HG03442 (cell line): ENCODE data around the gene USP17L13.
"Not testable (repeated sequence)": the region's sequence is repeated elsewhere in the genome, so short reads cannot be mapped to it uniquely, and the experiment has no call there.

Source experiments
- ATAC-seq: cut with Tn5 transposase; IDR thresholded peaks from one replicate; pipeline ENCODE4 v1.9.1; 2021; ENCODE audit warnings: mild to moderate bottlenecking, moderate library complexity; ENCODE audit not compliant: unreplicated experiment

The USP17L13 gene, protein sequence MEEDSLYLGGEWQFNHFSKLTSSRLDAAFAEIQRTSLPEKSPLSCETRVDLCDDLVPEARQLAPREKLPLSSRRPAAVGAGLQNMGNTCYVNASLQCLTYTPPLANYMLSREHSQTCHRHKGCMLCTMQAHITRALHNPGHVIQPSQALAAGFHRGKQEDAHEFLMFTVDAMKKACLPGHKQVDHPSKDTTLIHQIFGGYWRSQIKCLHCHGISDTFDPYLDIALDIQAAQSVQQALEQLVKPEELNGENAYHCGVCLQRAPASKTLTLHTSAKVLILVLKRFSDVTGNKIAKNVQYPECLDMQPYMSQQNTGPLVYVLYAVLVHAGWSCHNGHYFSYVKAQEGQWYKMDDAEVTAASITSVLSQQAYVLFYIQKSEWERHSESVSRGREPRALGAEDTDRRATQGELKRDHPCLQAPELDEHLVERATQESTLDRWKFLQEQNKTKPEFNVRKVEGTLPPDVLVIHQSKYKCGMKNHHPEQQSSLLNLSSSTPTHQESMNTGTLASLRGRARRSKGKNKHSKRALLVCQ

DNA sequence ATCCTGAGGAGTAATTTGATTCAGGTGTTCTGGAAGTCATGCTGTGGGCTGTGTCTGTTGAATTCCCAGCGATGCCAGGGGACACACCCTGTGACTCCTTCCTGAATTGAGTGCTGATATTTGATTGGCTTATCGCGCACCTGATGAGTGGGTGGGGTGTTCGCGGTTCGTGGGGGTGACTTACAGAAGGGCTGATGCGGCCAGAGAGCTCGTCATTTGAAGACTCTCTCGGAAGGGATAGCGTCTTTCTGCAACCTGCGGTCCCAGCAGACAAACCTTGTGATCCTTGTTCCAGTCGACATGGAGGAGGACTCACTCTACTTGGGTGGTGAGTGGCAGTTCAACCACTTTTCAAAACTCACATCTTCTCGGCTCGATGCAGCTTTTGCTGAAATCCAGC, at the start of gene USP17L13:
Gene USP17L13 (plus strand): TSS at position 301 of the 400 bp plus-strand sequence. CDS start 0 bp downstream, at position 301.
- ATAC-seq: not testable (repeated sequence)

DNA sequence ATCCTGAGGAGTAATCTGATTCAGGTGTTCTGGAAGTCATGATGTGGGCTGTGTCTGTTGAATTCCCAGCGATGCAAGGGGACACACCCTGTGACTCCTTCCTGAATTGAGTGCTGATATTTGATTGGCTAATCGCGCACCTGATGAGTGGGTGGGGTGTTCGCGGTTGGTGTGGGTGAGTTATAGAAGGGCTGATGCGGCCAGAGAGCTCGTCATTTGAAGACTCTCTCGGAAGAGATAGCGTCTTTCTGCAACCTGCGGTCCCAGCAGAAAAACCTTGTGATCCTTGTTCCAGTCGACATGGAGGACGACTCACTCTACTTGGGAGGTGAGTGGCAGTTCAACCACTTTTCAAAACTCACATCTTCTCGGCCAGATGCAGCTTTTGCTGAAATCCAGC, 14.3 kb upstream of the USP17L13 start, which contains the start of gene USP17L10:
Gene USP17L10 (plus strand): TSS at position 301 of the 400 bp plus-strand sequence. CDS start 0 bp downstream, at position 301.
- ATAC-seq: not testable (repeated sequence)

DNA sequence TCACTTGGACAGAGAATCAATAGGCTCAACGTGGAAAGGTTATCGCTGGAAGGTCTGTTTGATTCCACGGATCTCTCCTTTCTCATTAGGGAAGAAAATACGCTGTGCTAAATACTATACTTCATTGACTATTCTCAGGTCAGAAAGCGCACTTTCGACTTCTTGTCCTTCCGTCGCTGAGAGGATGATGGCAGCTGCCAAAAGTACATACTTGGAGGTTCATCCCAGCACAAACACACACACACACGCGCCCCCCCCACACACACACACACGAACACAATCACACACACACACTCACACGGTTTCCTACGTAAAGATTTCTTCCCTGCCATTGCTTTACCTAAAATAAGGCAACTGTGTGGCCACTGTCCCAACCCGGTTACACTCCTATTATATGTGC, 10.0 kb upstream of the USP17L13 start:
- not testable (repeated sequence) for ATAC-seq

DNA sequence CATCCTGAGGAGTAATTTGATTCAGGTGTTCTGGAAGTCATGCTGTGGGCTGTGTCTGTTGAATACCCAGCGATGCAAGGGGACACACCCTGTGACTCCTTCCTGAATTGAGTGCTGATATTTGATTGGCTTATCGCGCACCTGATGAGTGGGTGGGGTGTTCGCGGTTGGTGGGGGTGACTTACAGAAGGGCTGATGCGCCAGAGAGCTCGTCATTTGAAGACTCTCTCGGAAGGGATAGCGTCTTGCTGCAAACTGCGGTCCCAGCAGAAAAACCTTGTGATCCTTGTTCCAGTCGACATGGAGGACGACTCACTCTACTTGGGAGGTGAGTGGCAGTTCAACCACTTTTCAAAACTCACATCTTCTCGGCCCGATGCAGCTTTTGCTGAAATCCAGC, 9.6 kb upstream of the USP17L13 start, which contains the start of gene USP17L11:
Gene USP17L11 (plus strand): TSS at position 301 of the 400 bp plus-strand sequence. CDS start 0 bp downstream, at position 301.
- not testable (repeated sequence) for ATAC-seq

DNA sequence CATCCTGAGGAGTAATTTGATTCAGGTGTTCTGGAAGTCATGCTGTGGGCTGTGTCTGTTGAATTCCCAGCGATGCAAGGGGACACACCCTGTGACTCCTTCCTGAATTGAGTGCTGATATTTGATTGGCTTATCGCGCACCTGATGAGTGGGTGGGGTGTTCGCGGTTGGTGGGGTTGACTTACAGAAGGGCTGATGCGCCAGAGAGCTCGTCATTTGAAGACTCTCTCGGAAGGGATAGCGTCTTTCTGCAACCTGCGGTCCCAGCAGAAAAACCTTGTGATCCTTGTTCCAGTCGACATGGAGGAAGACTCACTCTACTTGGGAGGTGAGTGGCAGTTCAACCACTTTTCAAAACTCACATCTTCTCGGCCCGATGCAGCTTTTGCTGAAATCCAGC, 4.8 kb upstream of the USP17L13 start, which contains the start of gene USP17L12:
Gene USP17L12 (plus strand): TSS at position 301 of the 400 bp plus-strand sequence. CDS start 0 bp downstream, at position 301.
- ATAC-seq: not testable (repeated sequence)

DNA sequence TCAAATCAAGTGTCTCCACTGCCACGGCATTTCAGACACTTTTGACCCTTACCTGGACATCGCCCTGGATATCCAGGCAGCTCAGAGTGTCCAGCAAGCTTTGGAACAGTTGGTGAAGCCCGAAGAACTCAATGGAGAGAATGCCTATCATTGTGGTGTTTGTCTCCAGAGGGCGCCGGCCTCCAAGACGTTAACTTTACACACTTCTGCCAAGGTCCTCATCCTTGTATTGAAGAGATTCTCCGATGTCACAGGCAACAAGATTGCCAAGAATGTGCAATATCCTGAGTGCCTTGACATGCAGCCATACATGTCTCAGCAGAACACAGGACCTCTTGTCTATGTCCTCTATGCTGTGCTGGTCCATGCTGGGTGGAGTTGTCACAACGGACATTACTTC, 5.6 kb downstream of the USP17L13 start:
- not testable (repeated sequence) for ATAC-seq

DNA sequence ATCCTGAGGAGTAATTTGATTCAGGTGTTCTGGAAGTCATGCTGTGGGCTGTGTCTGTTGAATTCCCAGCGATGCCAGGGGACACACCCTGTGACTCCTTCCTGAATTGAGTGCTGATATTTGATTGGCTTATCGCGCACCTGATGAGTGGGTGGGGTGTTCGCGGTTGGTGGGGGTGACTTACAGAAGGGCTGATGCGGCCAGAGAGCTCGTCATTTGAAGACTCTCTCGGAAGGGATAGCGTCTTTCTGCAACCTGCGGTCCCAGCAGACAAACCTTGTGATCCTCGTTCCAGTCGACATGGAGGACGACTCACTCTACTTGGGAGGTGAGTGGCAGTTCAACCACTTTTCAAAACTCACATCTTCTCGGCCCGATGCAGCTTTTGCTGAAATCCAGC, 9.4 kb downstream of the USP17L13 start, which contains the start of gene USP17L15:
Gene USP17L15 (plus strand): TSS at position 301 of the 400 bp plus-strand sequence. CDS start 0 bp downstream, at position 301.
- ATAC-seq: not testable (repeated sequence)

DNA sequence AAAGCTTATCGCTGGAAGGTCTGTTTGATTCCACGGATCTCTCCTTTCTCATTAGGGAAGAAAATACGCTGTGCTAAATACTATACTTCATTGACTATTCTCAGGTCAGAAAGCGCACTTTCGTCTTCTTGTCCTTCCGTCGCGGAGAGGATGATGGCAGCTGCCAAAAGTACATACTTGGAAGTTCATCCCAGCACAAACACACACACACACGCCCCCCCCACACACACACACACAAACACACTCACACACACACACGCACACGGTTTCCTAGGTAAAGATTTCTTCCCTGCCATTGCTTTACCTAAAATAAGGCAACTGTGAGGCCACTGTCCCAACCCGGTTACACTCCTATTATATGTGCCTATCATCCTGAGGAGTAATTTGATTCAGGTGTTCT, 13.8 kb downstream of the USP17L13 start:
- not testable (repeated sequence) for ATAC-seq

DNA sequence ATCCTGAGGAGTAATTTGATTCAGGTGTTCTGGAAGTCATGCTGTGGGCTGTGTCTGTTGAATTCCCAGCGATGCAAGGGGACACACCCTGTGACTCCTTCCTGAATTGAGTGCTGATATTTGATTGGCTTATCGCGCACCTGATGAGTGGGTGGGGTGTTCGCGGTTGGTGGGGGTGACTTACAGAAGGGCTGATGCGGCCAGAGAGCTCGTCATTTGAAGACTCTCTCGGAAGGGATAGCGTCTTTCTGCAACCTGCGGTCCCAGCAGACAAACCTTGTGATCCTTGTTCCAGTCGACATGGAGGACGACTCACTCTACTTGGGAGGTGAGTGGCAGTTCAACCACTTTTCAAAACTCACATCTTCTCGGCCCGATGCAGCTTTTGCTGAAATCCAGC, 18.9 kb downstream of the USP17L13 start, which contains the start of gene USP17L17:
Gene USP17L17 (plus strand): TSS at position 301 of the 400 bp plus-strand sequence. CDS start 0 bp downstream, at position 301.
- ATAC-seq: not testable (repeated sequence)

DNA sequence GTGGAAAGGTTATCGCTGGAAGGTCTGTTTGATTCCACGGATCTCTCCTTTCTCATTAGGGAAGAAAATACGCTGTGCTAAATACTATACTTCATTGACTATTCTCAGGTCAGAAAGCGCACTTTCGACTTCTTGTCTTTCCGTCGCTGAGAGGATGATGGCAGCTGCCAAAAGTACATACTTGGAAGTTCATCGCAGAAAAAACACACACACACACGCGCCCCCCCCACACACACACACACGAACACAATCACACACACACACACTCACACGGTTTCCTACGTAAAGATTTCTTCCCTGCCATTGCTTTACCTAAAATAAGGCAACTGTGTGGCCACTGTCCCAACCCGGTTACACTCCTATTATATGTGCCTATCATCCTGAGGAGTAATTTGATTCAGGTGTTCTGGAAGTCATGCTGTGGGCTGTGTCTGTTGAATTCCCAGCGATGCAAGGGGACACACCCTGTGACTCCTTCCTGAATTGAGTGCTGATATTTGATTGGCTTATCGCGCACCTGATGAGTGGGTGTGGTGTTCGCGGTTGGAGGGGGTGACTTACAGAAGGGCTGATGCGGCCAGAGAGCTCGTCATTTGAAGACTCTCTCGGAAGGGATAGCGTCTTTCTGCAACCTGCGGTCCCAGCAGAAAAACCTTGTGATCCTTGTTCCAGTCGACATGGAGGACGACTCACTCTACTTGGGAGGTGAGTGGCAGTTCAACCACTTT, 23.4 kb downstream of the USP17L13 start, which contains the start of gene USP17L18:
Gene USP17L18 (plus strand): TSS at position 678 of the 728 bp plus-strand sequence. CDS start 0 bp downstream, at position 678.
- ATAC-seq: not testable (repeated sequence)

DNA sequence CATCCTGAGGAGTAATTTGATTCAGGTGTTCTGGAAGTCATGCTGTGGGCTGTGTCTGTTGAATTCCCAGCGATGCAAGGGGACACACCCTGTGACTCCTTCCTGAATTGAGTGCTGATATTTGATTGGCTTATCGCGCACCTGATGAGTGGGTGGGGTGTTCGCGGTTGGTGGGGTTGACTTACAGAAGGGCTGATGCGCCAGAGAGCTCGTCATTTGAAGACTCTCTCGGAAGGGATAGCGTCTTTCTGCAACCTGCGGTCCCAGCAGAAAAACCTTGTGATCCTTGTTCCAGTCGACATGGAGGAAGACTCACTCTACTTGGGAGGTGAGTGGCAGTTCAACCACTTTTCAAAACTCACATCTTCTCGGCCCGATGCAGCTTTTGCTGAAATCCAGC, 28.4 kb downstream of the USP17L13 start, which contains the start of gene USP17L19:
Gene USP17L19 (plus strand): TSS at position 301 of the 400 bp plus-strand sequence. CDS start 0 bp downstream, at position 301.
- not testable (repeated sequence) for ATAC-seq

DNA sequence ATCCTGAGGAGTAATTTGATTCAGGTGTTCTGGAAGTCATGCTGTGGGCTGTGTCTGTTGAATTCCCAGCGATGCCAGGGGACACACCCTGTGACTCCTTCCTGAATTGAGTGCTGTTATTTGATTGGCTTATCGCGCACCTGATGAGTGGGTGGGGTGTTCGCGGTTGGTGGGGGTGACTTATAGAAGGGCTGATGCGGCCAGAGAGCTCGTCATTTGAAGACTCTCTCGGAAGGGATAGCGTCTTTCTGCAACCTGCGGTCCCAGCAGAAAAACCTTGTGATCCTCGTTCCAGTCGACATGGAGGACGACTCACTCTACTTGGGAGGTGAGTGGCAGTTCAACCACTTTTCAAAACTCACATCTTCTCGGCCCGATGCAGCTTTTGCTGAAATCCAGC, 33.1 kb downstream of the USP17L13 start, which contains the start of gene USP17L20:
Gene USP17L20 (plus strand): TSS at position 301 of the 400 bp plus-strand sequence. CDS start 0 bp downstream, at position 301.
- ATAC-seq: not testable (repeated sequence)

DNA sequence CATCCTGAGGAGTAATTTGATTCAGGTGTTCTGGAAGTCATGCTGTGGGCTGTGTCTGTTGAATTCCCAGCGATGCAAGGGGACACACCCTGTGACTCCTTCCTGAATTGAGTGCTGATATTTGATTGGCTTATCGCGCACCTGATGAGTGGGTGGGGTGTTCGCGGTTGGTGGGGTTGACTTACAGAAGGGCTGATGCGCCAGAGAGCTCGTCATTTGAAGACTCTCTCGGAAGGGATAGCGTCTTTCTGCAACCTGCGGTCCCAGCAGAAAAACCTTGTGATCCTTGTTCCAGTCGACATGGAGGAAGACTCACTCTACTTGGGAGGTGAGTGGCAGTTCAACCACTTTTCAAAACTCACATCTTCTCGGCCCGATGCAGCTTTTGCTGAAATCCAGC, 37.9 kb downstream of the USP17L13 start, which contains the start of gene USP17L21:
Gene USP17L21 (plus strand): TSS at position 301 of the 400 bp plus-strand sequence. CDS start 0 bp downstream, at position 301.
- not testable (repeated sequence) for ATAC-seq

DNA sequence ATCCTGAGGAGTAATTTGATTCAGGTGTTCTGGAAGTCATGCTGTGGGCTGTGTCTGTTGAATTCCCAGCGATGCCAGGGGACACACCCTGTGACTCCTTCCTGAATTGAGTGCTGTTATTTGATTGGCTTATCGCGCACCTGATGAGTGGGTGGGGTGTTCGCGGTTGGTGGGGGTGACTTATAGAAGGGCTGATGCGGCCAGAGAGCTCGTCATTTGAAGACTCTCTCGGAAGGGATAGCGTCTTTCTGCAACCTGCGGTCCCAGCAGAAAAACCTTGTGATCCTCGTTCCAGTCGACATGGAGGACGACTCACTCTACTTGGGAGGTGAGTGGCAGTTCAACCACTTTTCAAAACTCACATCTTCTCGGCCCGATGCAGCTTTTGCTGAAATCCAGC, 42.6 kb downstream of the USP17L13 start, which contains the start of gene USP17L22:
Gene USP17L22 (plus strand): TSS at position 301 of the 400 bp plus-strand sequence. CDS start 0 bp downstream, at position 301.
- ATAC-seq: not testable (repeated sequence)

DNA sequence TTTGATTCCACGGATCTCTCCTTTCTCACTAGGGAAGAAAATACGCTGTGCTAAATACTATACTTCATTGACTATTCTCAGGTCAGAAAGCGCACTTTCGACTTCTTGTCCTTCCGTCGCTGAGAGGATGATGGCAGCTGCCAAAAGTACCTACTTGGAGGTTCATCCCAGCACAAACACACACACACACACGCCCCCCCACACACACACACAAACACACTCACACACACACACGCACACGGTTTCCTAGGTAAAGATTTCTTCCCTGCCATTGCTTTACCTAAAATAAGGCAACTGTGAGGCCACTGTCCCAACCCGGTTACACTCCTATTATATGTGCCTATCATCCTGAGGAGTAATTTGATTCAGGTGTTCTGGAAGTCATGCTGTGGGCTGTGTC, 47.0 kb downstream of the USP17L13 start:
- ATAC-seq: not testable (repeated sequence)
